T-helper 22 cell (primary cell): ENCODE measurements around the gene DUSP9.
"Not testable (repeated sequence)": the region's sequence is repeated elsewhere in the genome, so short reads cannot be mapped to it uniquely, and the experiment has no call there.

Experiments
- DNase-seq: peaks from one replicate; pipeline ENCODE4 v3.0.0-alpha.2; 2020; ENCODE audit warnings: low read depth

The DUSP9 gene

DNA sequence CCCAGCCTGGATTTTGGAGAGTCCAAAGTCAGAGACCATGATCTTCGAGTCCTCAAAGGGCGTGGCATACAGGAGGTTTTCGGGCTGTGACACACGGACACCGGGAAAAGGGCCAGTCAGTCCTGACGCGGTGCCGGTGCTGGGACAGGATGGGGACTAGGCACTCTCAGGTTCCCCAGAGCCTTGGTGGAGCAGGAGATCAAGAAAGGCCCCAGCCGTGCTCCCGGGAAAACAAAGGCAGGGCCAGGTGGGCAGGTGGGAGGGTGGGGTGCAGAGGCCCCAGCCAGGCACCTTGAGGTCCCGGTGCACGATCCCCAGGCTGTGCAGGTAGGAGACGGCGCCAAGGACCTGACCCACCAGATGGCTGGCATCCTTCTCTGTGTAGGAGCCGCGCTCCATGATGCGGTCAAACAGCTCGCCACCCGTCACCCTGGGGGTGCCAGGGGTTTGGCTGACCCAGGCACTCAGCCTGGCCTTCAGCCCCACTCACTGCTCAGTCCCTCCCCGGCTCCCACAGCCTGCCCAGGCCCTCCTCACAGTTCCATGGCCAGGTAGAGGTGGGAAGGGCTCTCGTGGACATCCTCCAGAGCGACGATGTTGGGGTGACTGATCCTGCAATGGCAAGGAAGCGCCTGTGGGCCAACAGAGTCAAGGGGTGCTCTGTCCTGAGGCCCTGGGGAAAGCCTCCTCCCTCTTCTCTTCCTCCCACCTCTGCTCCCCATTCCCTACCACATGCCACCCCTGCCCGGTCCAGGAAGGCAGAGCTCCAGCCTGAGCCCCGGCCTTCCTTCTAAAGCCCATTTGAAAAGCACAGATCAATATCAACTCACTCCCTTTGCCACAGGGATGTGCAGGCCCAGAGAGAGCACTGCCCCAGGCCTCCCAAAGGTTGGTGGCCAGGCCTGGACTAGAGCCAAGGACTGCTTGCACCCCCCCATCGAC is 24.9 kb downstream of the DUSP9 start:
- no peak for DNase-seq

DNA sequence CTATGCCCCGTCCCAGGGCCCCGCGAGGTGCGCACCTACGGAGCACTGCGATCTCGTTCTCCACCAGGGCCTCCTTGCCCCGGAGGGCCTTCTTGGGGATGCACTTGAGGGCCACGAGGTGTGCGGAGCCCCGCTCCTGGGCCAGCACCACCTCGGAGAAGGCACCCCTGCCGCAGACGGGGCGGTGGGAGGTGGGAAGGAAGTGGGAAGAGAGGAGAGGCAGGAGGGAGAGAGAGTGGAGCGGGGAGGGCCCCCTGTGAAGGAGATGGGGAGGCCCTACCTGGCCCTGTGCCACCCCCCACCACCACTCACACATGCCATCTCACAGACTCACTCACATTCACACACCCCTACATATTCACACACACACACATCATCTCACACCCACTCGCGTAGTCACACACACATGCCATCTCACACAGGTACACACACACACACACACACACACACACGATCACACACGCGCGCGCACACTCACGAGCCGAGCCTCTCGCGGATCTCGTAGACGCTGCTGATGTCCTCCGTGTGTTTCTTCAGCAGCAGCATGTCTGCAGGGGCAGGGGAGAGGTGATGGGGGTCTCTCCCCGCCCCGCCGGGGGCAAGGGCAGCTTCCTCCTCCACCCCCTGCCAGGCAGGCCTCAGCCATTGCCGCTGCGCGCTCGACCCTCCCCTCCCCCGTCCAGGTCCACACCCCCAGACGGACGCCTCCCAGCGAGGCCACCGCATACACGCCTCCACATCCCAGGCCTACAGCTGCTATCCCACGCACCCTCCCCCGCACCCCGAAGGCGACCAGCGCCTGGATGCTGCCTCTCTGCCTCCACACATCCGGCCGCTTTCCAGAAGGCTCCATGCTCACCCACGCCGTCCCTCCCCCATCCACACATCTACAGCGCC is 25.8 kb downstream of the DUSP9 start:
- DNase-seq = no peak

DNA sequence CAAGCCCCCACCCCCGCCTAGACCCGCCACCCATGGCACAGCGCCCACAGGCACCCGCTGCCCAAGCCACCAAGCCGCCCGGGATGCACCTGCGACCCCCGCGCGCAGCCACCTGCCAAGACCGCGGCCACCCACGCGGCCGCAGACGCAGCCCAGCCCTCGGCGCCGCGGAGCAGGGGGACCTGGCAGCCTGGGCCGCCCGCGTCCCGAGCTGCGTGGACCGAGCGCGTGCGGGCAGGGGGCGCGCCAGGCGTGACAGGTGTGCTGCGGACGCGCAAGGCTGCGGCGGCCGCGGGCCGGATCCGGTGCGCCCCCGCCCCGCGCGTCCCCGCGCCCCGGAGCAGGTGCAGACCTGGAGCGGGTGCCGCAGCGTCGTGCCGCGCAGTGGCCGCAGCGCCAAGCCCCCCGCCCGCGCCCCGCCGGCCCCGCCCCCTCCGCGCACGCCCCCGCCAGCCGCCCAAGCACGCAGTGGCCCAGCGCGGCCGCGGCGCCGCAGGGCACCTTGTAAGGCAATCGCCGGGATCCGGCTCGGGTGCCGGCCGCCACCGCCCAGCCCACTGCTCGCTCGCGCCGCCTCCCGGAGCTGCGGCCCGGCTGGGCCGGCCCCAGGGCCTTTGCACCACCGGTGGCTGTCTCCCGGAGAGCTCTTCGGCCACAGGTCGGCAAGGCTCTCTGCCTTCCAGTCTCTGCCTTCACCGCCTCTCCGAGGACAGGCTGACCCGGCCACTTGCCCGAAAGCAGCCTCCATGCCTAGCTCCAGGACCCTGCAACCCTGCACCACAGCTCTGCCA is 26.6 kb downstream of the DUSP9 start, which contains the start of gene PNCK:
PNCK (minus strand) TSS at position 386 of the 791 bp plus-strand sequence. CDS start 737 bp downstream, outside the sequence.
- DNase-seq = no peak

DNA sequence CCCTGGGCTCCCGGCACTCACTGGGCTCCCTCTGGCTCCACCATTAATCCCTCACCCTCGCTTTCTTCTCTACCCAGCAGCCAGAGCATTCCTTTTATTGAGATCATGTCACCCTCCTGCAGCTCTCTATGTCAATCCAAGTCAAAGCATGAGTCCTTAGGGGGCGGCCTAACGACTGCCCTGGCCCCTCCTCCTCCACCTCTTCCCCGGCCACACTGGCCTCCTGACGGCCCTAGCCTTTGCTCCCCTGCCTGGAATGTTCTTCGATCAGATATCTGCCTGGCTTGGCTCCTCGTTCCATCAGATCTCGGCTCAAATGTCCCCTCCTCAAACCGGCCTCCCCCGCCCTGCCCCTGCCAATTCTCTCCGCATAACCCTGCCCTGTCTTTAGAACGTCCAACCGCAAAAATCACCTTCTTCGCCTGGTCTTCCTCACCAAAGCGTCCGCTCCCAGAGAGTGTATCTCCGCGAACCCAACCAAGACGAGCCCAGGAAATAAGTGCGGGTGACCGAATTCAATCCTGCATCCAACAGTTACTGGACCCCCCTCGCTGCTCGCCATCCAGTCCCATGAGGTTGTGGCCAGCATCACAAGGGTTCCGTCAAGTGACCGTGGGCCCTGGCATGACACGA is 27.3 kb downstream of the DUSP9 start:
- DNase-seq = no peak

DNA sequence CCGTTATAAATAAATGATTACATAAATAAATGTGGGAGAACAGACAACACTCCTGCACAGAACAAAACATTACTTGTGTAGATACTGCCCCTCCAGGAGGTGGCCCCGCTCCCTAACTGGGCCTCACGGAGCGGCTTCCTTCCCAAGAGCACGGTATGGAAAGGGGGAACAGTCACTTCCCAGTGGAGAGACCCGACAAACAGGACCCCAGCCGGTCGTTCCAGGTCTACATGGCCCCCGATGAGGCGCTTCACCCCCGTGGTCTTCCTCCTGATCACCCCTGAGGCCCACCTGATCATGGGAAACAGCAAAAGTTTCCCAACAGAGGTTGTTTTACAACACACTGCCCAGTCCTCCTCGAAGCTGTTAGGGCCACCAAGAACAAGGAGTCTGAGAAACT is 34.2 kb downstream of the DUSP9 start:
- DNase-seq = no peak

DNA sequence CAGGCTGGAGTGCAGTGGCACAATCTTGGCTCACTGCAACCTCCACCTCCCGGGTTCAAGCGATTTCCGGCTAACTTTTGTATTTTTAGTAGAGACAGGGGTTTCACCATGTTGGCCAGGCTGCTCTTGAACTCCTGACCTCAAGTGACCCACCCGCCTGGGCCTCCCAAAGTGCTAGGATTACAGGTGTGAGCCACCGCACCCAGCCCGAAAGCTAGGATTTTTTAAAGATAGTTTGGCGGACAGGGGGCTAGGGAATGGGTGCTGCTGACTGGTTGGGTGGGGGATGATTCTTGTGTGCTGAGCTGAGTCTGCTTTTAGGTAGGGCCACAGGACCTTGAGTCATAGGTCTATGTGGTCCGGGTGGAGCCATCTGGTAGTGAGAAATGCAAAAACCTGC is 36.5 kb downstream of the DUSP9 start:
- DNase-seq = not testable (repeated sequence)

DNA sequence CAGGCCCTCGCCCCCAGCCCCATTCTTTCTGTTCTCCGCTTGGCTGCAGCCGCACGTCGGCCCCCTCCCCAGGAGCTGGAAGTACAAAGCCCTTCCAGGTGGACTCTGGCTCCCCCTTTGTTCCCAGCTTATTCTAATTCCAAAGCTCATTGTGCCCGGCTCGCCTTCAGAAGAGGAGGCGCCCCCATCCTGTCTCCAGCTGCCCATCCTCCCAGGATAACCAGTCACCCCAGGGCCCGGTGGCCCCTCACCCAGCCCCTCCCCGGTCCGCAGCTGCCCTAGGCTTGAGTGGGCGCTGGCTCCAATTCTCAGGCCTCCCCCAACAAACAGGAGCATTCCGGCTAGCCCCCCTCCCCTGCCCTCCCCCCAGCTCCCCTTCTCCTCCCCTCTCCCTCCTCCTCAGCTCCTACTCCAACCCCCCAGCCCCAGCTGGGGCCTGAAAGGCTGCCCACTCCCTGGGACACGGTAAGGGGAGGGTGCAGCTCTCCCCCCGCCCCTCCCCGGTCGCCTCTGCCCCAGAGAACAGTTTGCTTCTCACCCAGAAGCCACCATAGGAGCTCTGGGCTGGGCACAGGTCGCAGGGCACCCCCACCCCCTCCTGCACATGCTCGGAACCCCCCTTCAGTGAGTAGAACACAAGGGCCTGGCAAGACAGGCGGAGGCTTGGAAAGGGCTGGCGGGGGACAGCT is 37.6 kb downstream of the DUSP9 start:
- DNase-seq = no peak

DNA sequence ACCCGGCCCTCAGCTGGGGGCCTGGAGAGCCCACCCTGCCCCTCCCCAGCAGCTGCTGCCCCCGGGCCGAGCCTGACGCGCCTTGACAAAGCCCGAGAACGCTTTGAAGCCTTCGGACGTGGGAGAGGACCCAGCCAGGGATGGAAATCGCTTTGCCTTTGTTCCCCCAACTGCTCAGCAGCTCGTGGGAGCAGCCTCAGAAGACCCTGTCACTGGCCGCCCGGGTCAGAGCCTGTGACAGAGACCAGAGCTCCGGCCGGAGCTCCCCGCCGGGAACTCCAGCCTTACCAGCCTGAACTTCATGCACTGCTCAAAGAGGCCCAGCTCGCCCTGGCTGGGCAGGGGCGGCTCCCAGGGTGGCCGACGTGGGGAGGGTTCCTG is 38.1 kb downstream of the DUSP9 start:
- no peak for DNase-seq

DNA sequence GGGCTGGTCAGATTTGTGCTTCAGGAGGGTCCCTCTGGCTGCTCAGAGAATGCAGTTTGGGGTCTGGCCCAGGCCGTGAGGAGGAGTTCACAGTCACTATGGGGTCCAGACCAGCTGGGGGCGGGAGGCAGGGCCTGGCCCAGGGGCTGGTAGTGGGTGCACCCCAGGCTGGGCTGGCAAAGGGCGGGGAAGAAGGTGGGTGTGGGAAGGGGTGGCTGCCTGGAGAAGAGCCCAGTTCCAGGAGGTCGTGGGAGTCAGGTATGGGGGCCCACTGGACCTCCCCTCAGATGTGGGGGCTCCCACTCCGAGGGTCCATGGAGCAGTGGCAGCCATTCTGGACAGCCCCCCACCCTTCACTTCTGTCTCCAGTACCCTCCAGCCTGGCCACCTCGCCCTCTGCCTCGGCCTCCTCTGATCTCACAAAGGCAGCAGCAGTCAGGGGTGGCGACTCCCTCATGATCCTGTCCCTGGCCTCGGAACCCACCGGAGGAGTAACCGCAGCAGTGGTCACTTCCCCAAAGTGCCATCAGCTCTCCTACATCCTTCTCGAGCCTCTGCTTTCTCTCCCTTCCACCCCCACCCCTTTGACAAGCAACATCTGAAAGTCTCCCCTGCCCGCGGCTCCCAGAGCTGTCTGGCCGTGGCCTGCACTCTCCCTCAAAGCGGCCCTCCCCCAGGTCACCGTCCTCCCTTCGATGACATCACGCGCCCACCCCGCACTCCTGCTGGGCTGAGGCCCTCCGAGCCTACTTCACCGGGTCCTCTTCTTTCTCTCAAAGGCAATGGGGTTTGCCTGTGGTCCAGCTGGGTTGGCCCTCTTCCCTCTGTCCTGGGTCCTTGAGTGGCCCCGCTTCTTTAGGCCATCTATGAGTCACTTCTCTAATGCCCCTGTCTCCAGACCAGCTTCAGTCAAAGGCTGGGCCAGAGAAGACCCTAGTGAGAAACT is 39.0 kb downstream of the DUSP9 start:
- DNase-seq = no peak

DNA sequence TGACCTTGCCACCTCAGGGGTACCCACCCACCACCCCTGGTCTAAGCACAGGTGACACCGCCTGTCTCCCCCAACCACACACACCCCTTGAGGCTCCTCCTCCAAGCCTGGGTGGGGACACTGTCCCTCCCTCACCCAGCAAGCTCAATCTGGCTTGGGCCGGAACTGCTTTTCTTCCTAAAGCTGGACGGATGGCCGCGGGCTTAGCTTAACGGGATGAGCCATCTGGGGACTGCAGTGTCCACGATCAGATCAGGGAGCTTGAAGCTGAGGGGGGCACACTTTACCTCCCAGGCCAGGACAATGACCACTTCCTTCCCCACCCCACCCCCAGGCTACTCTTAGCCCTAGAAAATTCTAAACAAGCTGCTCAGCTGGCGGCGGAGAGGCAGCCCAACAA is 39.7 kb downstream of the DUSP9 start:
- DNase-seq = no peak

DNA sequence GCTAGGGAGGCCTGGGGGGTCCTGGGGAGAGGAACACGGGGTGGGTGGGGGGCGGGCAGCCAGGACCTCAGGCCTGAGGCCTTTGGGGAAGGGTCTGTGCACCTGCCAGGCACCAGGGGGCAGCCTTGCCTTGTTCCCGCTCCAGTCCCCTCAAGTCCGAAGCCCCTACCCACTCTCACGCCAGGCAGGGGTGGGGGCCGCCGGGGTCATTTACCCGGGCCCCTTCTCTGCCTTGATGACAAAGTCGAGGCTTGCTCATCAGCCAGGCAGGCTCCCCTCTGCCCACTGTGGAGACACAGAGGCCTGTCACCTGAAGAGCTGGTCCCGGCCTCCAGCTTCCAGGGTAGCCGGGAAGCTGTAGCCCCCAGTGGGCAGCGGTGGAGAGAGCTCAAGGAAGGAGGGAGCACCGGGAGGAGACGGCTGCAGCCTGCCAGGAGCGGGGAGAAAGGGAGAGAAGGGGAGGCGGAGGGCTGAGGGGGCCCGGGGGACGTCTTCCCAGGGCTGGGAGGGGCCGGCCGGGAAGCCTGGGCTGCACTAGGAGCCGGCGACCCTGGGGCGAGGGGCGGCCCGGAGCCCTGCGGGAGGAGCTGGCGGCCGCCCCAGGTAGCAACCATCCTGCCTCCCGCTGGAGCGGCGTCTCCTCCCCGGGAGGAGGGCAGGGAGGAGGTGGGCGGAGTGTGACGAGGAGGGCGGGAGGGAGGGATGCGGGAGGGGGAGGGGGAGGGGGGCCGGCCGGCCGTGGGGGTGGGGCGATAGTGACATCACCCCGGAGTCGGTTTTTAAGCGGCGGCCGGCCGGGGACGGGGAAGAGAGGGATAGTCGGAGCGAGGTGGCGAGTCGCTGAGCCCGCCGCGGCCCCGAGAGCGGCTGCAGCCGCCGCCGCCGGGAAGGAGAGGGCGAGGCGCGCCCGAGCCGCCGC is 40.4 kb downstream of the DUSP9 start, which contains the start of gene SLC6A8:
SLC6A8 (plus strand) TSS at position 806 of the 919 bp plus-strand sequence. CDS start 649 bp downstream, outside the sequence.
- DNase-seq = no peak

DNA sequence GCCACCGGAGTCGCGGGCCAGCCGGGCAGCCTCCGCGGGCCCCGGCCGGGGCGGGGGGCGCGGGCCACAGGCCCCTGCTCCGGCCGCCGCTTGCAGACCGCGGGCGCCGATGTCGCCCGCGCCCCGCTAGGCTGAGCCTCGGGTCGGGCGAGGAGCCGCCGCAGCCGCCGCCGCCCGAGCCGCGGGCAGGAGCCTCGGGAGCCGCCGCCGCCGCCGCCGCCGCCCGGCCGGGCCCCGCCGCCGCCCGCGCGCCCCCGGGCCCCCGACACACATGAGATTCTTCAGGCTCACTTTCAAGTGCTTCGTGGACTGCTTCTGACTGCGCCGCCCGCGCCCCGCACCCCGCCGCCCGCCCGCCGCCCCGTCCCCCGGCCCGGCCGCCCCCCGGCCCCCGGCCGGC is 41.1 kb downstream of the DUSP9 start:
- no peak for DNase-seq

DNA sequence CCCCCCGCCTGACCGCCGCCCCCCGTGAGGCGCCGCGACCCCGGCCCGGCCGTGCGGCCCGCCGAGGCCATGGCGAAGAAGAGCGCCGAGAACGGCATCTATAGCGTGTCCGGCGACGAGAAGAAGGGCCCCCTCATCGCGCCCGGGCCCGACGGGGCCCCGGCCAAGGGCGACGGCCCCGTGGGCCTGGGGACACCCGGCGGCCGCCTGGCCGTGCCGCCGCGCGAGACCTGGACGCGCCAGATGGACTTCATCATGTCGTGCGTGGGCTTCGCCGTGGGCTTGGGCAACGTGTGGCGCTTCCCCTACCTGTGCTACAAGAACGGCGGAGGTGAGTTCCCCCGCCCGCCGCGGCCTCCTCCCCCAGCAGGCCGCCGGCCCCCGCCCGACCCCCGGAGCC is 41.5 kb downstream of the DUSP9 start:
- DNase-seq = no peak

DNA sequence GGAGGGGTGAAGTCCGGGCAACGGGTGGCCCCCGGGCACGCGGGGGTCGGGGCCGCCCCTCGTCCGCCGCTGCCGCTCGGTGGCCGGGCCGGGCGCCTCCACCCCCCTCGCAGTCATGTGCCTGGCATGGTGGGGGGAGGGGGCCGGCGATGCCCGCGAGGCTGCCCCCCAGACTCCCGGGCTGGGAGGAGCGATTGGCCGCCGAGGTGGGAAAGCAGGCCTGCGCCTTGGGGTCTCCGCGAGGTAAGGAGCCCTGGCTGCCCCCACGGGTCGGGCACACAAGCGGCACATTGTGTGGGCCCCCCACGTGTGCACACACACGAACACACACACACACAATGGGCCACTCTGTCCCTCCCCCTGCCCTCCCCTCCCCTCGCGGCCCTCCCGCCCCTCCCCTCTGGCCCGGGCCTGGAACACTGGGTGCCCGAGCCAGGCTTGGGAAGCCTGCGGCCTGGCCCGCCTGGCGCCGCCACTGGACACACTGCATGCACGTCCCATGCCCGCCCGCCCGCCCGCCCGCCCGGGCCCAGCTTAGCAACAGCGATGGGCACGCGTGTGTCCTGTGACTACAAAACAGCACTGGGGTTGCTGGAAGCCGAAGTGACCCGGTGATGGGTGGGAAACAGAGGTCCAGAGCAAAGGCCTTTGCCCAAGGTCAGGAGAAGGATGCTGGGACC is 42.0 kb downstream of the DUSP9 start:
- no peak for DNase-seq

DNA sequence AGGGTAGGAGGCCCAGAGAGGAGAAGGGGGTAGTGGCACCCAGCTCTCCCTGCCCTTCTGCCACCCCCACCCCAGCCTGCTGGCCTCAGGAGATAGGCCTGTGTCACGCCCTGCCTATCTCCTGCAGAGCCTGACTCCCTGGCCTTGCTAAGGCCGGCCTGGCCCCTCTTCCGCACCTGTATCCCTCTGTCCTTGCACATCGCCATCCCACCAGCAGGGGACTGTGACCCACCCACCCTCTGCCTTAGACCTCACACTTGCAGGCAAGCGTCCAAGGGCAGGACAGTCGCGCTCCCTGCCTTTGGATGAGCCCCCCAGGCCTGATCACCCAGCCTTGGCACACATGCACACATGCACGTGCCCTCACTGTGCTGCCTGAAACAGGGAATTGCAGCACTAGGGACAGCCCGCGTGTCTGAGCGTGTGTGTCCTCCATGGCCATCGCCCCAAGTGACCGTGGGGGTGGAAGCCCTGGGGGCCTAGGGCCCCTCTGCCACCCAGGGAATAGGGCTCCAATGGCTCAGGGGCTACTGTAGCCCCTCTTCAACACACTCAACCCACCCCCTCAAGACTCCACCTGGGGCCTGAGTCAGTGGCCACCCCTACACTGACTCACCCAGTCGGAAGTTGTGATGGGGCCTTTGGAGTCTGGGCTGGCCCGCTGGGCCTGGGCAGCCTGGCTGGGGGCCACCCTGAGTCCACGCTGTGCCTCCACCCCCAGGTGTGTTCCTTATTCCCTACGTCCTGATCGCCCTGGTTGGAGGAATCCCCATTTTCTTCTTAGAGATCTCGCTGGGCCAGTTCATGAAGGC is 42.9 kb downstream of the DUSP9 start:
- DNase-seq = no peak

DNA sequence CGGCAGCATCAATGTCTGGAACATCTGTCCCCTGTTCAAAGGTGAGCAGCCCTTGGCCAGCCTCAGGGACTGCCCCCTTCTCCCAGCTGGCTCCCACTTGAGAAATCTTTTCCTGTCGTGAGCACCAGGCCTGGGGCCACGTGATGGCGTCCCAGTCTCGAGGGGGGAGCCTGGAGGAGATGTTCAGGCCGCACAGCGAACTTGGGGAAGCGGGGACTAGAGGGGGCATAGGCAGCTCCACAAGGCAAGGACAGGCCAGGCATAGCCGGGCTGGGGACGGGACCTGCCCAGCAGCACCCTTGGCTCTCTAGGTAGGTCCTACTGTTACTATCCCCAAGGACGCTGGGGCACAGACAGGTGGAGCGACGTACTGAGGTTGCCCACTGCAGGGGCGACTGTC is 43.5 kb downstream of the DUSP9 start:
- DNase-seq = no peak
